Measurements from ENCODE around the gene ANKRD13B.

The ANKRD13B gene

DNA sequence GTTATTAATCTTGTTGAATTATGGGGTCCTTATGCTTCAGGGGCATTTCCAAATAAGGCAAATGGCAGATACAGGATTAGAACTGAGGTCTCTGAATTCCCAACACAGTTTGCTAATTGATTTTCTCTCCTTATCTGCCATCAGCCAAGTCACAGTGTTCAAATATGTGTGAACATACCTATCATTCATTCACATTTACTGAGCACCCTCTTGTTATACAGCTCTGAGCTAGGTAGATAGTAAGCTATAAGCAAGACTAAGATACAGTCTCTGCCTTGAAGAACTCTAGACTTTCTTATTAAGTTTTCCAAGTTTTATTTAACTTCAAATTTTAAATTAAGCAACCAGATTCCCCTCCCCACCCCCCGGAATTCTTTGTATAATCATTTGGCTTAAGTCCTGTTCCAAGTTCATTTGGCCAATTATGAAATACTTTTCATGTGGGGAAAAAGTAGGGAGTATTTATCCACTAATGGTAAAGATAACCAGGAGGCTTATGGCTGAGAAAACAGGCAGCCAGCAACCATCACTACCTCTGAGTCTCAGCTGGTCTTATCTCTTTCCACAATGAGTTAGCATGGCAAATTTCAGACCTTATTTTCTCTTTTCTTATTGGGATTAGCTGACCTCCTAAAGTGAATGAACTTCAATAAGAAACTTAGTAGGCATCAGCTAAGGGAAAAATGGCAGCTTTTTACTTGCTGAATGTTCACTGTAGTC, 61.2 kb downstream of the ANKRD13B start:
- DNase-seq: no peak

DNA sequence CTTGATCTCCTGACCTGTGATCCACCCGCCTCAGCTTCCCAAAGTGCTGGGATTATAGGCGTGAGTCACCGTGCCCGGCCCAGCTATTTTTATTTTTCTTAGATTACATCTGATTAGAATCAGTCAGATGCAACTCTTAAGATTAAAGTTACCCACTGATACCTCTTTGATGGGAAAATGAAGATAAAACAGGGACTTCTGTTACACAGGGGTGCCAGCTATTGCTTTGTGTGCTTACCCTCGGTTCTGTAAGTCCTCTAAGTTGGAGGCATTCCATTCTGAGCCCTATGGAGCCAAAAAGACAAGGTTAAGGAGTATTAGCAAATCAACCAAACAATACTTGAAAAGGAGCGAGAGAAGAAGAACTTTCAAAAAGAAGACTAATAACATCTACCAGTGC, 62.4 kb downstream of the ANKRD13B start:
- DNase-seq: no peak

DNA sequence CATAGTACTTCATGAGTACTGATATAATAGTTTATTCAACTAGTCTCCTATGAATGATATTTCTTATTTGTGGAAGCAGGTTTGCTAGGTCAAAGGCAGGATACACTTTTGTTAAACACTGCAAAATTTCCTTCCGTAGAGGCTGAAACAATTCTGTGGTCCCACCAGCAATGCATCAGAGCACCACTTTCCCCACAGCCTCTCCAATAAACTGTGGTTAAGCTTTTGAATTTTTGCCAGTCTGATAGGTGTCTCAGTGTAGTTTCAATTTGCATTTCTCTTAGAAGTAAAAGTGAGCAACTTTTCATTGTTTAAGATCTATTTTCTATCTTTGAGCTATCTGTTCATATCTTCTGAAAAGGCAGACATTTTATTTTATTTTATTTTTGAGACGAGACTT, 66.2 kb downstream of the ANKRD13B start:
- DNase-seq: no peak

GRCh38 chr17:29661213-29661612, 68.3 kb downstream of the ANKRD13B start:
- DNase-seq: no peak

- DNase-seq: no peak
Measured at GRCh38 chr17:29663155-29663554, 70.2 kb downstream of the ANKRD13B start.

Measured in NCI-H748 treated with DMSO at 0.1 percent for 48 hours (cell line).